CD4-positive, alpha-beta T cell treated with Interleukin-17A for 4 hours (primary cell): ENCODE results near the gene VIM.
A peak's percentile ranks its signal among the peaks of the same experiment; 100 is the strongest.

ENCODE experiments used
- DNase-seq: peaks from one replicate; pipeline ENCODE4 v3.0.0-alpha.2; 2020; ENCODE audit warnings: mixed read lengths

Gene VIM

DNA sequence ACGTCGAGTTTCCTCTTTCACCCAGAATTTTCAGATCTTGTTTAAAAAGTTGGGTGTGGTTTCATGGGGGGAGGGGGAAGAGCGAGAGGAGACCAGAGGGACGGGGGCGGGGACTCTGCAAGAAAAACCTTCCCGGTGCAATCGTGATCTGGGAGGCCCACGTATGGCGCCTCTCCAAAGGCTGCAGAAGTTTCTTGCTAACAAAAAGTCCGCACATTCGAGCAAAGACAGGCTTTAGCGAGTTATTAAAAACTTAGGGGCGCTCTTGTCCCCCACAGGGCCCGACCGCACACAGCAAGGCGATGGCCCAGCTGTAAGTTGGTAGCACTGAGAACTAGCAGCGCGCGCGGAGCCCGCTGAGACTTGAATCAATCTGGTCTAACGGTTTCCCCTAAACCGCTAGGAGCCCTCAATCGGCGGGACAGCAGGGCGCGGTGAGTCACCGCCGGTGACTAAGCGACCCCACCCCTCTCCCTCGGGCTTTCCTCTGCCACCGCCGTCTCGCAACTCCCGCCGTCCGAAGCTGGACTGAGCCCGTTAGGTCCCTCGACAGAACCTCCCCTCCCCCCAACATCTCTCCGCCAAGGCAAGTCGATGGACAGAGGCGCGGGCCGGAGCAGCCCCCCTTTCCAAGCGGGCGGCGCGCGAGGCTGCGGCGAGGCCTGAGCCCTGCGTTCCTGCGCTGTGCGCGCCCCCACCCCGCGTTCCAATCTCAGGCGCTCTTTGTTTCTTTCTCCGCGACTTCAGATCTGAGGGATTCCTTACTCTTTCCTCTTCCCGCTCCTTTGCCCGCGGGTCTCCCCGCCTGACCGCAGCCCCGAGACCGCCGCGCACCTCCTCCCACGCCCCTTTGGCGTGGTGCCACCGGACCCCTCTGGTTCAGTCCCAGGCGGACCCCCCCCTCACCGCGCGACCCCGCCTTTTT, at the start of gene VIM:
Gene VIM, plus strand, starts transcription at position 151 of the 925 bp plus-strand sequence. CDS start 1,182 bp downstream, outside the sequence.
- DNase-seq = peak; percentile 93

DNA sequence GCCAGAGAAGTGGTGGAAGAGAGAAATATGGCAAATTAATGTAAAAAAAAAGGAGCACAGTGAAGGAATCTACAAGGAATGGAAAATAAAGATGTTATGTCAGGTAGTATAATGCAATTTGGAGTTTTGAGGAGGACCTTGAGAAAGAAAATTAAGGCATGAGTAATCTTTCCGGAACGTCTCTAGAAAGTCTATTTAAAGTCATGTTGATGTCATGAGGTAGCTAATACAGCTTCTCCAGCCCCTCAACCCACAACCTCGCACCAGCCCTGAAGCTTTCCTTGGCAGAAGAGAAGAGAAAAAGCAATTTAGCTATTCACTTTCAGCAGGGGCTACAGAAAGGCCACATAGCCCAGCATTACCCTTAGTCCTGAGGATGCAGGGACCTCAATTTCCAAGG, 49.0 kb upstream of the VIM start:
- no peak for DNase-seq

DNA sequence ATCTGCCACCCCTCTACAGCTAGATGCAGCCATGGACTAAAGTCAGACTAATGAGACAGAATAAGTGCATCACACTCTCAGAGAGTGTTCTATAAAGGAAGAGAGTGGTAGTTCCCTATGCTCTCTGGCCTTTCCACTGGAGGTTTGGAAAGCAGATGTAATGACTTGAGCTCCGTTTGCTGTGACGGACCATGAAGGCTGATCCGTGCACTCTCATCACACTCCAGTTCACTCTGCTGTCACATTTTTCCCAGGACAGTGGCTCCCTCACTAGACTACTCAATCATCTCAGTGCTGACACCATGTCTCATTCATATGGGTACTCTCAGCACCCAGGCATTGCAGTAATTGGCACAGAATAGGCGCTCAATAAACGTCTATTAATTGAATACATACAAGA, 46.9 kb upstream of the VIM start:
- no peak for DNase-seq

DNA sequence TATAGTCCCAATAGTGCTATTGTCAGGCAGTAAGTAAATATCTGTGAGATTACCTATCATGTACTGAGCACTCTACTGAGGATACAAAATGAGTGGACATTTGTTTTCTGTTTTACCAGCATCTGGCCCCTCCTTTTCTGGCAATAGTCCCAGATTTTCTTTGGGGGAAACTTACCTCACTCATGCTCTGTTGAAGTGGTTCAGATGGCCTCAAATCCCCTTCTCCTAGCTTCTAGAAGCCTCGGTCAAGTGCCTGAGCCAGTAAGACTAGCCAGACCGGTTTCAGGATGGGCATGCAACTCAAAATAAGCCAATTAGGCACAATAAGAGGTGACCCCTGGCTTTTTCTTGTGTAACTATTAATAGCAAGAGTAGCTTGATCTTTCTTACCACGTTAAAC, 46.3 kb upstream of the VIM start:
- no peak for DNase-seq

DNA sequence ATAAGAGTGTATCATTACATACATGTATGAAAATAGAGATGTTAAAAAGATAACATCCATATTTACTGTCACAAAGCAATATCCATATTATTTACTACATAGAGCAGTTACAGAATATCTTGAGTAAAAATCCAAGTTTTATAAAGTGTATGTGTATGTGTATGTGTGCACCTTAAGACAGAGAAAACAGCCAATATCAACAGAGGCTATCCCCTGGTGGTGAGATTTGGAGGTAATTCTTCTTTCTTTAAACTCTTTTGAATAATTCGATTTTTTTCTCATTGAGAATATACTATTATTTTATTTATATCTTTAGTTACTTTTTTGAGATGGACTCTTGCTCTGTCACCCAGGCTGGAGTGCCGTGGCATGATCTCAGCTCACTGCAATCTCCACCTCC, 44.9 kb upstream of the VIM start:
- DNase-seq = no peak

DNA sequence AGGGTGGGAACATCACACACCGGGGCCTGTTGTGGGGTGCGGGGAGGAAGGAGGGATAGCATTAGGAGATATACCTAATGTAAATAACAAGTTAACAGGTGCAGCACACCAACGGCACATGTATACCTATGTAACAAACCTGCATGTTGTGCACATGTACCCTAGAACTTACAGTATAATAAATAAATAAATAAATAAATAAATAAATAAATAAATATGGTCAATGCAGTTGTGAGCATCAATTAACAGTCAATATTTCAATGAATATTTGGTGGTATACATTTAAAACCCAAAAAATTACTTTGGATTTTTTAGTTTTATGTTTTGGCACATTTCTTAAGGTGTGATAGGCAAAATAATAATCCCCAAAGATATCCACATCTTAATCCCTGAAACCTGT, 42.2 kb upstream of the VIM start:
- DNase-seq = no peak

DNA sequence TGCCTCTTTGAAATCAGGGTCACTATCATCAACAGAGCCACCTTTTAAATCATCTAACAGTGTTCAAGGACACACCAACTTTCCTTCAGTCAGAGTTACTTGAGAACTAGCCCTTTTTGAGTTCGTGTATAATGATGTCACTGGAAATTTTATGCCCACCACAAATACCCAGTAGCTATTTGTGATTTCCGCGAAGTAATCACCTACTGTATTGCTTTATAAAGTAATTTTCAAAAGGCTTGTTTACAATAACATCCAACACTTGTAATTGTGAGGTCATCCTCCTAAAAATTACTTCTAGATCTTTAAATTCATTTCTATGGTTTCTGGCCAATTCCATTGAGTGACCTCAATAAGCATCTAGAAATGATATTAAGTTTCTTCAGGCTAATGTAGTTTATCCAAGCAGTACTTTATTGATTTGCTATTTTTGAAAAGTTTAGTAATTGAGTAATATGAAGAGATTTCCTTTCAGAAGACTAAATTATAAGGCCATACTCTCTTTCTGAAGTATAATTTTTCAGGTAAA, 39.3 kb upstream of the VIM start:
- DNase-seq = no peak

DNA sequence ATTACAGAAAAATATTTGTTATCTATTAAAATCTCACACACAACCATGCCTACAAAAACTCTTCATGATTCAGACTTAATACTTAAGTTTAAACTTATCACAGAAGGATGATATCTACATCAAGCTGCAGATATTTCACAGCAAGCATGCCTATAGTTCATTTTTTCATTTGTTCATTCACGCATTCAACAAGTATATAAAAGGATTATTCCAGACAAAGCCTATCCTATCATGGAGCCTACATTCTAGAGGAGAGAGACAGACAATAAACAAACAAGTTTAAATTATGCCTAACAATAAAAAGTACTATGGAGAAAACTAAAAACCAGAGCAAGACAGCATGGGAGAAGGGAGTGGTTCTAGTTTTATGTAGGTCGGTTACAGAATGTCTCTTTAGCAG, 37.4 kb upstream of the VIM start:
- no peak for DNase-seq

DNA sequence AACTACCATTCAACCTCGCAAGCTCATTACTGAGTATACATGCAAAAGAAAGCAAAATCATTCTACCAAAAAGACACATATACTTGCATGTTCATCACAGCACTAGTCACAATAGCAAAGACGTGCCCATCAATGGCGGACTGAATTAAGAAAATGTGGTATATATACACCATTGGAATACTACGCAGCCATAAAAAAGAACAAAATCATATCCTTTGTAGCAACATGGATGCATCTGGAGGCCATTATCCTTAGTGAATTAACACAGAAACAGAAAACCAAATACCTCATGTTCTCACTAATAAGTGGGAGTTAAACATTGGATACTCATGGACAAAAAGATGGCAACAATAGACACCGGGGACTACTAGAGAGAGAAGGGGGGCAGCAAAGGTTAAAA, 33.0 kb upstream of the VIM start:
- DNase-seq = no peak

DNA sequence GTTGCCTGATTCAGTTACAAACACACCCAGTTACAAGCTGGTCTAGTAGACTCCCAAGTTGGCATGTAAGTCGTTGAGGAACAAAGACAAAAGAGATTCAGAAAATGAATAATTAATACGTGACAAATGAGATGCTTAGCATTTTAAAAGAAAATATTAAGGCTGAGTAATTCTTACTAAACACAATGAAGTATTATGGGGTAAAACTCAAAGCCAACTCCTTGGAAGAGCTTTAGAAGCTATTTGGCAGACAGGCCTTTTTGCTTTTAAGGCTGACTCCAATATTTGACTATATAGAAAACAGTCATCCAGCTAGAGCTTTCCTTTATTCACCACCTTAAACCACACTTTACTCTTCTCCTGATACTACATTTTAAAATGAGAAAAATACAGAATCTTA, 32.0 kb upstream of the VIM start:
- no peak for DNase-seq

DNA sequence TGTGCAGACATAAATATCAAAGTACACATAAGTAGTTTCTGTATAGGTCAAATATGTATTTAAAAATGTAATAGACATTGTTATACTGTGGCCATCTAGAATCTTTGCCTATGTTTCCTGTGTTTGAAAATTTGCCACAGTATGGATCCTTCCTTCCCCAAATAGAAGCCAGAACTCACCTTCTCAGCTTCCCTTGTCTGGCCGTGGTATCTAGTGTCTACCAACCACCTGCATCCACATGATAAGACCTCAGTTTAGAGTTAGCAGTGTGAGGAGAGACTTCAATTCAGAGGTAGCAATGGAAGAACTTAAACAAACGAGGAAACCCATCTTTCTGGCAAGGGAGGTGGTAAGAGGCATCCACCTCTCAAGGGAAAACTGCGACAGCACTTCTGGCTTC, 31.5 kb upstream of the VIM start:
- no peak for DNase-seq

DNA sequence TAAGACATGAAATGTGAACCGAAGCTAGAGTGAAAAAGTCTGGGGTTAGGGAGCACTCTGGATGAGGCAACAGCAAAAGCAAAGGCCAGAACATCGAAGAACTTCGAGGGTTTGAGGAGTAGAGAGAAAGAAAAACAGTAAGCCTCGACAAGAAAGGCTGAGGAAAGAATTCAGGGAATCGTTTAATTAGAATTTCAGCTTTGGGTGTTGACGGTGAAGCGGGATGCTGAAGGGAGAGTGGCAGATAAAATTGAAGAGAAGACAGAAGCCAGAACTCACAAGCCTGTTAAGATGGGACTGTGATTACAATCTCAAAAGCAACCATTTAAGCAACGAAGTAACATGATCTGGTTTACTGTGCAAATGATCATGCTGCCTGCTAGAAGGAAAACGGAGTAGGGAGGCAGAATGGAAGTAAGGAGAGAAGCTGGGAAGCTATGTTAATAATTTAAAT, 28.7 kb upstream of the VIM start:
- DNase-seq = no peak

DNA sequence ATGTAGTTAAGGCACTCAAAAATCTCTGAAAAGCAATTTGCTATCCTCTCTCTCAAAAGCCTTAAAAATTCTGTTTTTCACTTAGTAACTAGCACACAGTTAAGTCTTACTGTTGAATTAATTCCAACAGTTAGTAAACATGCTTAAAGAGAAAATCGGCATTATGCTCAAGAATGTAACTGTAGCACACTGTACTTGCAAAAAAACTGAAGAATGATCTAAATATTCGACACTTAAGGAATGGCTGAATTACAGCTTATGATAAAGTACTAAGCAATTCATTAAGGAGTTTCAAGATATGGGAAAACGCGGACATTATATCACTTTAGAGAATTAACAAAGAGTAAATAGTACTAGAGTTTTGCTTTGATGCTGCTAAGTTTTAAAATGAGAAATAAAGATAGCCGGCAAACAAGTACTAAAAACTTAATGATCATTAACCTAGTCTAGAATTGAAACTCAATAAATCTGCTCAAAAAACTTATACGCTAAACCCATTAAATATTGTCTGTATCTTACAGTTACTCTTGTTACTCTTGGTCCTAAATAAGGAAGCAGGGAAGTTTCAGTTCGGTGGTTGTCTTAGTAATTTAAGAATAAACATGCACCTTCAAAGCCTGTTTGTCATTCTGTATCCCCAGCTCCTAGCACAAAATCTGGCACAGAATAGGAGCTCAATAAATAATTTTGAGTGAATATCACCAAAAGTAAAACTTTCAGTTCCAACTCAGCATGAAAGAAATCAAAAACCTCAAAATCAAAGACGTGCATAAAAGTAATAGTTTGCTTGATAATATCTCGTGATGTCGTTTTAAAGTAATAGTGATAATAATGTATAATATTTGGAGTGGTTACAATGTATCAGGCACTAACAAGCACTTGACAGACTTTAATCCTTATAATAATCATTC, 27.8 kb upstream of the VIM start:
- DNase-seq = no peak

DNA sequence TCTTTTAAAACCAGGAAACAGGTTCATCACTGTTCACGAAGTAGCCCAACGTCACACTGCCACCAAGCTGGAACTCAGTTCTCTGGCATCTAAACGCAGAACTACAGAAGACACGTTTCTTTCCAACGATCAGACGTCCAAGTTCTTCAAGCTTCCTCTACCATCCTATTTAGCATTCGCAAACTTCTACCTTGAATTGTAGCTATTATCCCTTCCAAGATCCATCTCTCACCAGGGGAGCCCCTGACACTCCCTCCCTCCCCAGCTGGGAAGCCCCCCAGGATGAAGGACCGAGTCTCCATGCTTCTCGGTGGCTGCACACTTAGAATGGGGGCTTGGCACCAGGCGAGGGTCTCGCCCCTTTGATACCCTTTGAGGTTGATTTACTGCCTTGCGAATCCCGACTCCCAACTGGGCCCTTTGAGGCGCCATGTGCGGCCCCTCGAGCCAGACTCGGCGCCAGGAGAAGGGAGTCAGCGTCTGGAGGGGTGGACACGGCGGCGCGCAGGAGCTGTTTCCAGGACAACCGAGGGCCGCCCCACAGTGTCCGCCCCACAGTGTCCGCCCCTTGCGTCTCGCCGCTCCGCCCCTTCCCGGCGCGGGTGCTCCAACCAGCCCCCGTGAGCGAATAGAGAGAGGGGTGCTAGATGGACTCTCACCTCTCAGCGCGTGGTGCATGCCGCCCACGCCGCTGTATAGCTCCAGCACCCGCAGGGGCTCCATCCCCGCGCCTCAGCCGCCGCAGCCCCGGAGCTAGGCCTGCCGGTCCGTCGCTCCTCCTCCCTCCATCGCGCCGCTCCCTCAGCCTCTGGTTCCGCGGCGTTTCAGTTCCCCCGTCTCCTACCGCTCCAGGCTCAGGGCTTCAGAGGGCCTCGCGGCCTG, 26.9 kb upstream of the VIM start, which contains the start of gene TRDMT1:
Gene TRDMT1, minus strand, starts transcription at position 761 of the 882 bp plus-strand sequence. Its CDS starts 38 bp downstream, at position 723.
- peak; percentile 80 for DNase-seq

DNA sequence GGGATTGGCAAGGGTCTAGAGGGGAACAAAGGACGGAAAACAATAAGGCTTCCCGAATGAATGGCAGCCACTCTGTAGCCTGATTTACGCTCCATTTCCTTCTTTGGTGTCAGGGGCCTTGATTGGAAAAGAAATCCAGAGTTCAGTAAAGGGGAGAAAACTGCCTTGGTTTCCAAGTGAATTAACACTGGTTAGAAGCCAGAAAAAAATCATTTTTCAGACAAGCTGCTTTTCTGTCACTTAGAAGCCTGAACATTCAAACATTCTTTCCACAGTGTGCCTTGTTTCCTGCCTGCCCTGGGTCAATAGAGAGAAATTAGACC, 26.3 kb upstream of the VIM start:
- DNase-seq = no peak

DNA sequence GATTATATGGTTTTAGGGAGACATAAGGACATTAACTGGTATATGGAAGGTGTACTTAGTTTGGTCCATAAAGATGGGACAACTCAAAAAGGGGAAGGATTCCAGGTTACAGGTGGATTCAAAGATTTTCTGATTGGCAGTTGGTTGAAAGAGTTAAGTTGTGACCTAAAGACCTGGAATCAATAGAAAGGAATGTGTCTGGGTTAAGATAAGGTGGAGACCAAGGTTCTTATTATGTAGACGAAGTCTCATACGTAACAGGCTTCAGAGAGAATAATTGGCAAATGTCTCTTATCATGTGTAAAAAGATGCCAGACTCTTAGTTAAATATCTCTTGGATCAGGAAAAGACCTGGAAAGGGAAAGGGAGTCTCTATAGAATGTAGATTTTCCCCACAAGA, 25.5 kb upstream of the VIM start:
- no peak for DNase-seq

DNA sequence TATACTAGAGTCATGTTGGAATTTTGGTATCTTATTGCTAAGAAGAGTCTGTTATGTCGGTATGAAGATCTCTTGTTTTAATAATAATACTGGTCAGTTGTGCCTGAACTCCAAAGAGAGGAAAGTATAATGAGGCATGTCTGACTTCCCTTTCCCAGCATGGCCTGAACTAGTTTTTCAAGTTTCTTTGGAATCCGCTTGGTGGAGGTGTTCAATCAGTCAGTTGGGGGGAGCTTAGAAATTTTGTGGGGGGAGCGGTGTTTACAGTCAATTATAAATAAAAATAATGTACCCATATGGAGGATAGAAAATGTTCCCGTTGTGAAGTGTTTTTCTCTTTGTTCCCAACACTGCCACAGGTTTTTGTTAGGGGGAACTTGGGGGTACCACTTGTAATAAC, 25.0 kb upstream of the VIM start:
- no peak for DNase-seq

DNA sequence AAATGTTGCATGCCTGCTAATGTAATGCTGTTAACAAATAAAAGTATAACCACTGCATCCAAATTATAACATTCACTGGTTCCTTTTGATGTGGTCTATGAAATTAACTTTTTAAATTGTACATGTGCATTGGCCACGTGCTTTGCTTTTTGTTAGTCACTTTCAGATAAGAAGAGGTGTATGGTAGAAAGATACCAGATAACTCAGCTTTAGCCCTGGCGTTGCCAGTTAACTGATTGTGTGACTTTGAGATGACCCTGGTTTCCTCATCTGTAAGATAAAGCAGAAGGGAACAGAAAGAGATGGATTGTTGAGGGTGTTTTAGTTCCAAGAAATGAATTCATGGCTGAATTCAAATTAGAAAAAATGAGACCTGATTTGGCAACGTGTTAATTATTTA, 24.6 kb upstream of the VIM start:
- no peak for DNase-seq

DNA sequence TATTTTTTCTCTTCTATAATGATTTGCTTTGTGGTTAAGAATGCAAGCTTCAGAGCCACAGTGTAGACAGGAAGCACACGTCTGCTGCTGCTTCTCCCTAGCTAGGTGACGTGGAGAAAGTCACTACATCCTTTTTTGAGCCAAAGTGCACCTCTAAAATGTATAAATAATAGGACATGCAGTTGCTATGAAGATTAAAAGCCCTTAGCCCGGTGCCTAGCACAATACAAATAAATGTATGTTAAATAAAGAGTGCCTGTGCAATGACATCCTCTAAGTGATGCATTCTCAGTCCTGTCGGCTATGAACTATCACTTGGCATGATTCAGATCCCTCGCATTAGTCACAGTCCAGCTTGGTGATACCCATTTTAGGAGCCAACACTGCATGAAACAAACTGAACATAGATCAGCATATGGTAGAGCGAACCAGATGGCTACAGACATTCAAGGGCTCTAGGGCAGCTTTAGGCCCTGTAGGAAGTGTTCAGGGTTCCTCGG, 21.8 kb upstream of the VIM start:
- DNase-seq = peak; percentile 62

DNA sequence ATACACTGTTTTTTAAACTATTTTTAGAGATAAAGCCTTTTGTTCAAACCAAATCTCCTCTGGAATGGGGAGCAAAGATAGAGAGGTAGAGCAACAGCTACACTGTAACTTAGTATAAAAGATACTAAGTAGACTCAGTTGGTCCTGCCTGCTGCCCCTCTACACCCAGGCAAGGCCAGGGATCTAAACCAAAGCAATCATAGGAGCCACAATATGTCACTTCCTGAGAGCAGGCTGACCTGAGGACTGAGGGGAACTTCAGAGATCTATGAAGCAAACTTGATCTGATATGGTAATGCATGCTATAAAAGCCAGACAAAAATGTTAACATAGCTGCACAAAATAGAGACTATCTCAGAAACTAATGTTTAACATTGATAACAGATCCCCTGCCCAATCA, 19.6 kb upstream of the VIM start:
- no peak for DNase-seq

DNA sequence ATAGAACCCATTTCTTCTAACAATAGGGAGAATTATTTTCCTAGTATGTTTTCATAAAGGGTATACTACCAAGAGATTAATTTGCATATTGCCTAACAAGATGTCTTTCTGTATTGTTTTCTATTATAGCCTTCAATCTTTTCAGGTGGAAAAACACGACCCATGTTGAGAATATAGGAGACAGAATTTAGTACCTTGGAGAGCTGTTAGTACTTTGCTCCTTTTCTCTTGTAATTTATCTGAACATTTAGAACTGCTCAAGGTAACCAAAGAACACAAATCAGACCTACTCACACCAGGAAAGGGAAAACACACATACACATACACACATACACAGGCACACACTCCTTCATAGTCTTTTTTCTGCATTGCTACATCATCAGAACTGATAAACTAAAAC, 18.7 kb upstream of the VIM start:
- no peak for DNase-seq

DNA sequence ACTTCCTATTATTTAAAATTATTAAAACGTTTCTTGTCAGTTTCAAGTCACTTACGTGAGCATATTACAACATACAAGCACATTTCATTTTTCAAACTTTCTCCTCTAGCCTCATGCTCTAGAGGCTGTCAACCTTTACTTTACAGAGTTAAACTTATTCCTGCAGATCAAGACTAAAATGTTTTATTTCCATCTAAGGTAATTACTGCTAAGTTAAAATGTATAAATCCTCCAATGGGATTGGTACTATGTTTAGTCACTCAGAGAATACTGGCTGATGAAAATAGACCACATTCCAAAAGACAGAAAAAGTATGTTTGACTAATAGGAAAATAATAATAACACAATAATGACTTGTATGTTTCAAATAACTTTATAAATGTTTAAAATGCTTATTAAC, 18.2 kb upstream of the VIM start:
- no peak for DNase-seq
